Stimulated activated CD4-positive, alpha-beta T cell treated with anti-CD3 and anti-CD28 coated beads, Interleukin-15, amount 100 ng/mL, for 48 hours (primary cell): ENCODE data around the gene MRPS5.

Source experiments
- DNase-seq, 2 donors: peaks; one replicate each; pipeline ENCODE4 v3.0.0-alpha.2; 2020; ENCODE audit warnings: low read depth in 2 of 2

The MRPS5 gene

GRCh38 chr2:95091885-95092555 lies 29.6 kb downstream of the MRPS5 start:
- DNase-seq: no peak

- no peak for DNase-seq
Measured at GRCh38 chr2:95087379-95087778, 34.2 kb downstream of the MRPS5 start.

GRCh38 chr2:95086017-95086416 lies 35.6 kb downstream of the MRPS5 start:
- DNase-seq: no peak

- DNase-seq: no peak
Measured at GRCh38 chr2:95082477-95082876, 39.1 kb downstream of the MRPS5 start.

GRCh38 chr2:95079199-95079683 lies 42.4 kb downstream of the MRPS5 start:
- DNase-seq: peak in 1 of 2 donors; percentile 32

- no peak for DNase-seq
Measured at GRCh38 chr2:95077861-95078603, 43.6 kb downstream of the MRPS5 start.

GRCh38 chr2:95077530-95077825 lies 44.1 kb downstream of the MRPS5 start:
- no peak for DNase-seq

- DNase-seq: peak; percentile 85 to 90
Measured at GRCh38 chr2:95076705-95077529, 44.7 kb downstream of the MRPS5 start.

- no peak for DNase-seq
Measured at GRCh38 chr2:95075440-95076132, 46.0 kb downstream of the MRPS5 start.

GRCh38 chr2:95074663-95075439 lies 46.8 kb downstream of the MRPS5 start:
- peak; percentile 54 to 56 for DNase-seq

- no peak for DNase-seq
Measured at GRCh38 chr2:95073856-95074662, 47.5 kb downstream of the MRPS5 start.

- DNase-seq: no peak
Measured at GRCh38 chr2:95072424-95072823, 49.2 kb downstream of the MRPS5 start.

- DNase-seq: no peak
Measured at GRCh38 chr2:95071856-95072255, 49.8 kb downstream of the MRPS5 start.

GRCh38 chr2:95069465-95069864 lies 52.1 kb downstream of the MRPS5 start:
- no peak for DNase-seq

- DNase-seq: no peak
Measured at GRCh38 chr2:95068256-95068655, 53.4 kb downstream of the MRPS5 start.

GRCh38 chr2:95063086-95063958 lies 58.3 kb downstream of the MRPS5 start:
- DNase-seq: no peak

GRCh38 chr2:95062242-95063085 lies 59.1 kb downstream of the MRPS5 start:
- DNase-seq: no peak

GRCh38 chr2:95061601-95062183 lies 59.9 kb downstream of the MRPS5 start:
- no peak for DNase-seq
